Endothelial cell of umbilical vein (primary cell): ENCODE results near the gene PGBD5.

Source experiments
- EZH2 ChIP-seq: IDR thresholded peaks from 2 replicates; pipeline ENCODE4 v1.6.1; 2012; ENCODE audit warnings: borderline replicate concordance, low read depth, mild to moderate bottlenecking, moderate library complexity, low read length, inconsistent platforms; ENCODE audit not compliant: severe bottlenecking
- POLR2A ChIP-seq: IDR thresholded peaks from 2 replicates; pipeline ENCODE4 v1.6.1; 2012; ENCODE audit warnings: low read depth, mild to moderate bottlenecking, control low read depth, low read length
- POLR2AphosphoS5 ChIP-seq: IDR thresholded peaks from 2 replicates; pipeline ENCODE4 v1.6.1; 2012; ENCODE audit warnings: low read depth, mild to moderate bottlenecking, control low read depth, low read length, moderate library complexity; ENCODE audit not compliant: insufficient read depth
- TF ChIP-seq, protein P1 (sequence below): IDR thresholded peaks from 2 replicates; pipeline ENCODE4 v1.6.1; 2011; ENCODE audit not compliant: insufficient read depth, insufficient read length
- TF ChIP-seq, protein P2 (sequence below), 2 donors: IDR thresholded peaks; 1 replicate in 1 of 2; 2 replicates in 1 of 2; pipeline ENCODE4 v1.5.1; 2011; ENCODE audit warnings: low read length in 2 of 2, mild to moderate bottlenecking in 2 of 2, moderate library complexity in 2 of 2, control low read depth in 1 of 2, inconsistent platforms in 1 of 2, low read depth in 1 of 2; ENCODE audit not compliant: insufficient read depth in 1 of 2; ENCODE audit errors: extremely low read depth in 1 of 2

DNA sequence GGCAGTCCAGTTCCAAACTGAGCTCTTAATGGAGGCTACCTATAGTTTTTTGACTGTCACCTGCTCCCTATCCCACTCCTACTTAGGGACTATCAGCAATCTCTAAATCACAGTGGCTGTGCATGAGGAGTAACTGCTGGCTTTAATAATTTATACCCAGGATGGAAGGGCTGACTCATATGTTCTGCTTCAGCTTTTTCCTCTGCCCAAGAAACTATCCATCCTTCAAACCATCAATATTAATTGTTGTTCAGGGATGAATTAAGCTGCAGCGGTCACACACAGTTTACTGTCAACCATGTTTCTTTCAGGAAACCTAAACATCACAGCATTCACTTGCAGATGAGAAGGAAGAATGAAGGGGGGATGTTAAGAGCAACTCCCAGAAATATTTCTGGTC, 9.0 kb upstream of the PGBD5 start:
- no peak for TF ChIP-seq EZH2
- TF ChIP-seq, protein P1, sequence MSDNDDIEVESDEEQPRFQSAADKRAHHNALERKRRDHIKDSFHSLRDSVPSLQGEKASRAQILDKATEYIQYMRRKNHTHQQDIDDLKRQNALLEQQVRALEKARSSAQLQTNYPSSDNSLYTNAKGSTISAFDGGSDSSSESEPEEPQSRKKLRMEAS, result no peak
- TF ChIP-seq POLR2A, result no peak
- TF ChIP-seq, protein P2, sequence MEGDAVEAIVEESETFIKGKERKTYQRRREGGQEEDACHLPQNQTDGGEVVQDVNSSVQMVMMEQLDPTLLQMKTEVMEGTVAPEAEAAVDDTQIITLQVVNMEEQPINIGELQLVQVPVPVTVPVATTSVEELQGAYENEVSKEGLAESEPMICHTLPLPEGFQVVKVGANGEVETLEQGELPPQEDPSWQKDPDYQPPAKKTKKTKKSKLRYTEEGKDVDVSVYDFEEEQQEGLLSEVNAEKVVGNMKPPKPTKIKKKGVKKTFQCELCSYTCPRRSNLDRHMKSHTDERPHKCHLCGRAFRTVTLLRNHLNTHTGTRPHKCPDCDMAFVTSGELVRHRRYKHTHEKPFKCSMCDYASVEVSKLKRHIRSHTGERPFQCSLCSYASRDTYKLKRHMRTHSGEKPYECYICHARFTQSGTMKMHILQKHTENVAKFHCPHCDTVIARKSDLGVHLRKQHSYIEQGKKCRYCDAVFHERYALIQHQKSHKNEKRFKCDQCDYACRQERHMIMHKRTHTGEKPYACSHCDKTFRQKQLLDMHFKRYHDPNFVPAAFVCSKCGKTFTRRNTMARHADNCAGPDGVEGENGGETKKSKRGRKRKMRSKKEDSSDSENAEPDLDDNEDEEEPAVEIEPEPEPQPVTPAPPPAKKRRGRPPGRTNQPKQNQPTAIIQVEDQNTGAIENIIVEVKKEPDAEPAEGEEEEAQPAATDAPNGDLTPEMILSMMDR (IDR thresholded peaks at IDR 0.05; ENCODE audit: extremely low read depth in 1 of 2, insufficient read depth in 1 of 2, low read depth in 1 of 2, low read length in 2 of 2), result no peak
- TF ChIP-seq POLR2AphosphoS5, result no peak
